T-helper 9 cell (primary cell): ENCODE data around the gene UBE2L3.
A peak's percentile ranks its signal among the peaks of the same experiment; 100 is the strongest.
"Not testable (repeated sequence)": the region's sequence is repeated elsewhere in the genome, so short reads cannot be mapped to it uniquely, and the experiment has no call there.

Experiments
- DNase-seq: peaks from one replicate; pipeline ENCODE4 v3.0.0-alpha.2; 2020

Gene UBE2L3

DNA sequence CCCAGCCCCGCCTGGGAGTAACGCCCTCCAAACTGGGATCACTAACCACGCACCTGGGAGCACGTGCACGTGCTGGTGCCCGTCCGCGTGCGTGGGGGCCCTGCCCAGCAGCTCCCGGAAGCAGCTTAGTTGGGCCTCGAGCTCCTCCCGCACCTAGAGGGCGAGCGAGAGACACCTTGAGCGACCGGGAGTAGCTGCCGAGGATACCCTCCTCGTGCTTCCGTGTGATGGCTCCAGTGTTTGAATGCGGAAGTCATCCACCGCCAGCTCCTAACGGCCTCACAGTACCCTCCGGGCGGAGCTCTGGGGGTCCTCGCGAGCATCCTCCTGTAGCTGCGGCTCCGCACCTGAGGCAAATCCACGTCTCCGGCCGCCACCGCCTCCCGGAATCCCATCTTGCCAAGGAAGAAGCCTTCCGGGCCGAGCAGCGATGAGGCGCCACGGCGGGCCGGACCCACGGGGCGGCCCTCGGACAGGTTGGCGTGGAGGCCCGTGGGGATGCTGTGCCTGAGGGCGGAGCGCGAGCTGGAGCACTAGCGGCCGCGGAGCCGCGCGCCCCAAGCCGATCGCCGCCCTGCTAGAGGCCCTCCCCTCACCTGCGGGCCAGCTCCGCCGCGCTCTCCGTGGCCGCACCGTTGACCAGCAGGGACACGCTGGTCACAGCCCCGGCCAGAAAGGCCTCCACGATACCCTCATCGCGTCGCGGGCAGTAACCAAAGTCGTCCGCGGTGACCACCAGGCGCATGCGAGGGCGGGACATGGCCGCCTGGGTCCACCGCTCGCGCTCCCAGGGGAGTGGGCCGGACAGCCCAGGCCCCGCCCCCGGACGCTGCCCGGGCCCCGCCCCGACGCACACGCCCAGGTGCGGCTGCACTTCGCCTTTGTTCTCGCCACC is 62.0 kb downstream of the UBE2L3 start, which contains the start of gene YDJC:
YDJC (minus strand) TSS at position 768 of the 895 bp plus-strand sequence; CDS start at position 760, 8 bp downstream.
- DNase-seq: peak; percentile 97

- no peak for DNase-seq
Measured at GRCh38 chr22:21631025-21631424, 63.5 kb downstream of the UBE2L3 start.

DNA sequence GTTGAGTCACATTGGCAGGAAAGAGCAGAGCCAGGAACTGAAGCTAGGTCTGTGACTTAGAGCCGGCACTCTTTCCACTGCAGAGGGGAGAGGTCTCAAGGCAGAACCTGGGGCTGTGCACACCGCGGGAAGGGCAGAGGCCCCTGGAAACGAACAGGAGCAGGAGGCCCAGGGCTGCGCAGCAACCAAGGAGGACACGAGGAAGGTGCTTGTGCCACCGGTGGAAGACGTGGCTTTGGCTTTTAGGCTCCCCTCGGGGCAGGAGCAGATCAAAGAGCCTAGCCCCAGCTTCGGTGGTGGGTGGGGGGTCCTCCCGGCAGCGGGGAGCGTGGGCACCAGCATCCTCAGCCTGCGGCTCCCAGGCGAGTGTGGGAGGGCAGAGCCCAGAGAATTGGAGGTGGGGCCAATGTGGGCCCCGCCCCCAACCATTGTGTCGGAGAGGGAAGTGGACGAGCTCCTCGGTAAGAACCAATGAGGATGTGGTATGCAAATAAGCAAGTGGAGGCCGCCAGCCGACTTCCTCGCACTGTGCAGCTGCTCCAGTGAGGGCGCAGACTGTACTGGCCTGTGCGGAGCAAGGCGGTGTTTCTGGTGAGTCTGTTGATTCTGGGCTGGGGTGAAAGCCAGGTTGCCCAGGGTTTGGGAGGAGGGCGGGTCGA is 64.9 kb downstream of the UBE2L3 start, which contains the start of gene CCDC116:
CCDC116 (plus strand) TSS at position 524 of the 659 bp plus-strand sequence. CDS start 422 bp downstream, outside the sequence.
- DNase-seq: peak; percentile 65

GRCh38 chr22:21632931-21633330 is 65.4 kb downstream of the UBE2L3 start:
- DNase-seq: no peak

- no peak for DNase-seq
Measured at GRCh38 chr22:21633481-21633880, 66.0 kb downstream of the UBE2L3 start.

- DNase-seq: no peak
Measured at GRCh38 chr22:21634081-21634480, 66.6 kb downstream of the UBE2L3 start.

DNA sequence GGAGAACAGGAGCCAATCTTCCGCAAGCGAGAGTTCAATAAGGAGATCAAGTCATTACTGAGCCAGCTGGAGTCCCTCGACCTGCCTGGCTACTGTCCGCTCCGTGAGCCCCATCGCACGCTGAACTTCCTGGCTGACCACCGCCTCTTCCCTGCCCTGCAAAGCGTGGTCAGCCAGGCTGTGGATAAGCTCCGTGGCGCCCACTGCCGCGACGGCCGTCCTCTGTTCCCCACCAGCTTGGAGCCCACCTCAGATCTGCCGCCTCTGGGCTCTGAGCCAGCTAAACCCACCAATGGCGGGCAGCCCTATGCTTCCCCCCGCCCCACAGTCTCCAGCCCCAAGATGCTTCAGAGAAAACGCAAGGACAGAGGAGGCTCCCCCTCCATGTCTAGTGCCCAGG is 67.3 kb downstream of the UBE2L3 start:
- no peak for DNase-seq

GRCh38 chr22:21635771-21636510 is 68.4 kb downstream of the UBE2L3 start:
- DNase-seq: no peak

DNA sequence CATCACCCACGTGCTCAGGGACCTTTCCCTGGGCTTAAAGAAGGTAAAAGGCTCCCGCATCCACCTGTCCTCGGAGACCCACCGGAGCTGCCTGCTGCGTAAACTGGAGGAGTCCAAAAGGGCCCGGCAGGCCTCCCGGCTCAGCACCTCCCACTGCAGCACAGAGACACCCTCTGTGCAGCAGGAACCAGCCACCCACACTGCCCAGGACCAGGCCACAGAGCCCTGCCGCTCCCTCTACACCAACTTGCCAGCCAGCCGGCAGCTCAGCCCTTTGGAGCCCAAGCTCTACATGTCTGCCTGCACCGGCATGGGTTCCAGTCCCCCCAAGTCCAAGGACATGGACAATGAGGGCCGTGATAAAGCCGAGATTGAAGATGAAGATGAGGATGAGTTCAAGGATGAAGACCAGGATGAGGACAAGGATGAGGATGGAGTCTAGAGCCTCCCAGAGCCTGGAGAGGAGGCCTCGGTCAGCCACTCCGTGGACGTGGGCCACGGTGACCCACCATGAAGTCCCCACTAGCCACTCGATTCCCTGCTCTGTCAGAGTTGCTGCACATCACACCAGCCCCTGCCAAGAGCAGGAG is 69.2 kb downstream of the UBE2L3 start:
- no peak for DNase-seq

GRCh38 chr22:21637450-21637849 is 69.9 kb downstream of the UBE2L3 start:
- not testable (repeated sequence) for DNase-seq

GRCh38 chr22:21639359-21639758 is 71.8 kb downstream of the UBE2L3 start:
- no peak for DNase-seq

- no peak for DNase-seq
Measured at GRCh38 chr22:21640810-21641209, 73.3 kb downstream of the UBE2L3 start.

DNA sequence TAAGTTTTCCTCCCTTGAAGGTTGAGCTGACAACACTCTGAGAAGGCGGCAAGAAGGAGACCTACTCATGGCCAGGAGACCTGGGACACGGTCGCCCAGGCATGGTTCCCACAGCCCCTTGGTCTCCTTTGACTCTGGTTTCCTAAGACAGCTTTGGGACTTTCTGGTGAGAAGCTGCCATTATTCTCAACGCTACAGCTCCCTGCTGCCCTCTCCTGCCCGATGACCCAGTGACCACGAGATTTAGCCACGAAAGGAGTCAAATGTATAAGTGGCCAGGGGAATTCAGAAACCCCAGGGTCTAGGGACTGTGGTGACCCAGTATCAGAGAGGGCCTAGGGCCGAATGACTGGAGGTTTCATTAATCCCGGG is 73.9 kb downstream of the UBE2L3 start:
- no peak for DNase-seq

- peak; percentile 96 for DNase-seq
Measured at GRCh38 chr22:21641789-21642583, 74.5 kb downstream of the UBE2L3 start, which contains the start of gene SDF2L1. SDF2L1 (plus strand) TSS chr22:21642302; CDS start chr22:21642337, 35 bp downstream.

DNA sequence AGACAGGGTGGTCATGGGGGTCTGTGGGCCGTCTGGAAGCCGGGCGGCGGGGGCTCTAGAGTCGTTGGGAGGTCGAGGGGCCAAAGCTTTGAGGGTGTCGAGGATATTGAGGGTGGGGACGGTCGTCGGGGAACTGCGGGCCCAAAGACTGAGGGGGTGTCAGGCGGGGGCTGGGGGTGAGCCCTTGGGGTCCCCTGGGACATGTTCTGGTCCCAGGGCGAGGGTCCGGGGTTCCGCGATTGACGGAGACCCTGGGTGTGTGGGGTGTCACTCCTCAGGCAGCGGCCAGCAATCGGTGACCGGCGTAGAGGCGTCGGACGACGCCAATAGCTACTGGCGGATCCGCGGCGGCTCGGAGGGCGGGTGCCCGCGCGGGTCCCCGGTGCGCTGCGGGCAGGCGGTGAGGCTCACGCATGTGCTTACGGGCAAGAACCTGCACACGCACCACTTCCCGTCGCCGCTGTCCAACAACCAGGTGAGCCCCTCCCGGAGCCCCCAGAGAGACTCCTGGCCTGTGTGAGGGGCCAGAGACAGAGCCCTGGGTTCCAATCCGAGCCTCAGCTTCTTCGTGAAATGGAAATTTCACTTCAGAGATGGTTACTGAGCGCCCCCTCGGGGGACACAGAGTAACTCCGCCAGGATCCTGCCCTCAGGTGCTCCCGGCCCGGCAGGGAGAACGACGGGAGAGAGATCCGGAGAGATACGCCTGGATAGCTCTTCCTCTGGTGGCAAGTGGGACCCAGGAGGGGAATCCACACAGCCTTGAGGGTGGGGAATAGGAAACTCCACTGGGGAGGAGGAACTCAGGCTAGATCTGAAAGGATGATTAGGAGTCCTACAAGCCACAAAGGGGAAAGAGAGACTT is 75.3 kb downstream of the UBE2L3 start:
- DNase-seq: peak; percentile 36

DNA sequence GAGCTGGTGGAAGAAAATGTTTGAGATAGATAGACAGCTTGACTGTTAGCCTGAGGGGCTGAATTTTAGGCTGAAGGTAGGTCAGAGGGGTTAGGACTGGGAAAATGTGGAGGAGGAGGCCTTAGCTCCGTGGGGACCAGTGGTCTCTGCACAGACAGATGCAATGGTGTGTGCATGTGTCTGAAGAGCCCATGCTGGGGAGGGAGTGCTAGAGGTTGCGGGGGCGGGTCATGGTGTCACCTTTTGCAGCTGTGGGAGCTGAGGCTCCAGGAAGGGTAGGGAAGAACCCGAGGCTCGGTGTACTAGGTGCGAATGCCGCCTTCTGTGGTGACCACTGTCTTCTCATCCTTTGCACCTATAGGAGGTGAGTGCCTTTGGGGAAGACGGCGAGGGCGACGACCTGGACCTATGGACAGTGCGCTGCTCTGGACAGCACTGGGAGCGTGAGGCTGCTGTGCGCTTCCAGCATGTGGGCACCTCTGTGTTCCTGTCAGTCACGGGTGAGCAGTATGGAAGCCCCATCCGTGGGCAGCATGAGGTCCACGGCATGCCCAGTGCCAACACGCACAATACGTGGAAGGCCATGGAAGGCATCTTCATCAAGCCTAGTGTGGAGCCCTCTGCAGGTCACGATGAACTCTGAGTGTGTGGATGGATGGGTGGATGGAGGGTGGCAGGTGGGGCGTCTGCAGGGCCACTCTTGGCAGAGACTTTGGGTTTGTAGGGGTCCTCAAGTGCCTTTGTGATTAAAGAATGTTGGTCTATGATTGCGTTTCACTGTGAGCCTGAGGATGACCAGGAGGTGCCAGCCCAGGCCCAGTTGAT is 76.2 kb downstream of the UBE2L3 start:
- DNase-seq: no peak

DNA sequence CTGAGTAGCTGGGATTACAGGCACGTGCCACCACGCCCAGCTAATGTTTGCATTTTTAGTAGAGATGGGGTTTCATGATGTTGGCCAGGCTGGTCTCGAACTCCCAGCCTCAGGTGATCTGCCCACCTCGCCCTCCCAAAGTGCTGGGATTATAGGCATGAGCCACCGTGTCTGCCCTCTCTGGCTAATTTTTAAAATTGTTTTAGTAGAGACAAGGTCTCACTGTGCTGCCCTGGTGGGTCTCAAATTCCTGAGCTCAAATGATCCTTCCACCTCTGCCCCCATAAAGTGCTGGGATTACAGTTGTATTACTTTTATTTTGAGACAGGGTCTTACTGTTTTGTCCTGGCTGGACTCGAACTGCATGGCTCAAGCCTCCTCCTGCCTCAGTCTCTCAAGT is 78.0 kb downstream of the UBE2L3 start:
- DNase-seq: not testable (repeated sequence)

DNA sequence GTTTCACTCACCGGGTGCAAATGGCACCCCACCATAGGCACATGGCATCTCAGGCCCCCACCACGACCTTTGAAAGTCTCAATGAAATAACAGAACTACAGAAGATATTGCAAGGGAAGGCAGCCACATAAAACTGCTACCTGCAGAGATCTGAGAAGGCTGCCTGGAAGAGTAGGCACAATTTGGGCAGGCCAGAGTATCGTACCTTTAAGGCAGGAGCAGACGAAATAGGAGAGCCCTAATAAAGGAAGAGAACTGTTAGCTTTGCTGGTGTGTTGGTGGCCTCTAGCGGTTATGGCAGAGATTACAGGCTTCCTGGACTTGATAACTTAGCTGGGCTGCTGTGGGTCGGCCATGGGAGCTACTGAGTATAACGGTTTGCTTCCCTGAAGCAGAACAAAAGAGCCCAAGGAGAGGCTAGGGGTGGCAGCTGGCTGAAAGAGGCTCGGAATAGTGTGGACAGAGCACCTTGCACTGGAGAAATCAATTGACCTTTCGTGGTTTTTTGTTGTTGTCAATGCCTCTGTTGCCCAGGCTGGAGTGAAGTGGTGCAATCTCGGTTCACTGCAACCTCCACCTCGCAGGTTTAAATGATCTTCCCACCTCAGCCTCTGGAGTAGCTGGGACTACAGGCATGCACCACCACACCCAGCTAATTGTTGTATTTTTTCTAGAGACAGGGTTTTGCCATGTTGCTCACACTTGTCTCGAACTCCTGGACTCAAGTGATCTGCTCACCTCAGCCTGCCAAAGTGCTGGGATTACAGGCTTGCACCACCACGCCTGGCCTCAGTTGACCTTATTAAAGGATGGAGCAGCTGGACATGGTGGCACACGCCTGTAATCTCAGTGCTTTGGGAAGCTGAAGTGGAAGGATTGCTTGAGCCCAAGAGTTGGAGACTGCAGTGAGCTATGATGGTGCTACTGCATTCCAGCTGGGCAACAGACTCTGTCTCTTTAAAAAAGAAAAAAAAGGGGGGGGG is 79.4 kb downstream of the UBE2L3 start:
- peak; percentile 67 for DNase-seq

DNA sequence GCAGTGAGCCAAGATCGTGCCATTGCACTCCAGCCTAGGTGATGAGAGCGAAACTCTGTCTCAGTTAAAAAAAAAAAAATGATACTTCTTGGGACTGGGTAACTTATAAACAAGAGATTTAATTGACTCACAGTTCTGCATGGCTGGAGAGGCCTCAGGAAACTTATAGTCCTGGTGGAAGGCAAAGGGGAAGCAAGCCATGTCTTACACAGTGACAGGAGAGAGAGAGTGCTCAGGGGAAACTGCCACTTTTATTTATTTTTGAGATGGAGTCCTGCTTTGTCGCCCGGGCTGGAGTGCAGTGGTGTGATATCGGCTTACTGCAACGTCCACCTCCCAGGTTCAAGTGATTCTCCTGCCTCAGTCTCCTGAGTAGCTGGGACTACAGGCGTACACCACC is 82.8 kb downstream of the UBE2L3 start:
- no peak for DNase-seq
